HL-60 (cell line): Measurements from ENCODE around the gene COMP.

Experiments
- CTCF ChIP-seq: IDR thresholded peaks from one replicate; pipeline ENCODE4 v1.5.1; 2011; ENCODE audit warnings: low read length, control low read depth, inconsistent platforms; ENCODE audit not compliant: insufficient read depth
- GABPA ChIP-seq: IDR thresholded peaks from 2 replicates; pipeline ENCODE4 v1.6.1; 2012; ENCODE audit warnings: low read depth
- POLR2AphosphoS5 ChIP-seq: IDR thresholded peaks from 2 replicates; pipeline ENCODE4 v1.6.1; 2012; ENCODE audit warnings: low read depth
- REST ChIP-seq: IDR thresholded peaks from 2 replicates; pipeline ENCODE4 v1.6.1; 2012; ENCODE audit warnings: low read depth; ENCODE audit not compliant: insufficient replicate concordance
- SPI1 ChIP-seq: IDR thresholded peaks from 2 replicates; pipeline ENCODE4 v1.6.1; 2012; ENCODE audit warnings: low read depth, mild to moderate bottlenecking, borderline replicate concordance

DNA sequence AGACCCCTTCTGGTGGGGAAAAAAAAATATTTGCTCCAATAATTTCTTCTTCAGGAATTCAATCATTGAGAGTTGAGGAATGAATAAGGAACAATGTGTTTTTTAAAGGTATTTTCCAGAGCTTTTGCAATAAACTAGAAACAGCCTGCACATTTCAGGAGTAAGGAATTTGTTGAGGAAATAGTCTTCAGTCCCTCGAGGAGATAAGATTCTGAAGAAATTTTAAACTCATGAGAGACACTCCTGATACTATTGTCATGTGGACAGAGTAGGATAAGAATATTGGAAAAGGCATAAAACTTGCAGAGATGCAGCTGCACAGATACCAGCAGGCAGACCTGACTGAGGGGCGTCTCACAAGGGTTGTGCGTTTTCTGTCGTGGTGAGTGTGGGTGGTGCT is 36.6 kb downstream of the COMP start:
- TF ChIP-seq CTCF (no peak), POLR2AphosphoS5 (no peak), REST (no peak), GABPA (no peak), SPI1 (no peak)
